Adrenal gland (tissue), 5 donors: ENCODE measurements around the gene KCNH8.

Experiments used
- POLR2A ChIP-seq, 2 donors: fragments of 450-650 bp; IDR thresholded peaks; one replicate each; pipeline ENCODE4 v1.6.1; 2017; ENCODE audit warnings: antibody characterized with exemption in 2 of 2, mild to moderate bottlenecking in 2 of 2, moderate library complexity in 1 of 2
- TF ChIP-seq, protein P1 (sequence below), 6 experiments: fragments of 450-650 bp in 4 of 6; fragments of 200-600 bp in 2 of 6; sonication (generic) in 1 of 6; IDR thresholded peaks; 1 replicate in 5 of 6; 2 replicates in 1 of 6; pipeline versions ENCODE4 v1.5.1 to v1.8.0; 2016 to 2021; ENCODE audit warnings: antibody characterized with exemption in 6 of 6, mild to moderate bottlenecking in 2 of 6, moderate library complexity in 1 of 6
- donor health status: DM: no; HTN: no; CAD: no.

- TF ChIP-seq, protein P1, sequence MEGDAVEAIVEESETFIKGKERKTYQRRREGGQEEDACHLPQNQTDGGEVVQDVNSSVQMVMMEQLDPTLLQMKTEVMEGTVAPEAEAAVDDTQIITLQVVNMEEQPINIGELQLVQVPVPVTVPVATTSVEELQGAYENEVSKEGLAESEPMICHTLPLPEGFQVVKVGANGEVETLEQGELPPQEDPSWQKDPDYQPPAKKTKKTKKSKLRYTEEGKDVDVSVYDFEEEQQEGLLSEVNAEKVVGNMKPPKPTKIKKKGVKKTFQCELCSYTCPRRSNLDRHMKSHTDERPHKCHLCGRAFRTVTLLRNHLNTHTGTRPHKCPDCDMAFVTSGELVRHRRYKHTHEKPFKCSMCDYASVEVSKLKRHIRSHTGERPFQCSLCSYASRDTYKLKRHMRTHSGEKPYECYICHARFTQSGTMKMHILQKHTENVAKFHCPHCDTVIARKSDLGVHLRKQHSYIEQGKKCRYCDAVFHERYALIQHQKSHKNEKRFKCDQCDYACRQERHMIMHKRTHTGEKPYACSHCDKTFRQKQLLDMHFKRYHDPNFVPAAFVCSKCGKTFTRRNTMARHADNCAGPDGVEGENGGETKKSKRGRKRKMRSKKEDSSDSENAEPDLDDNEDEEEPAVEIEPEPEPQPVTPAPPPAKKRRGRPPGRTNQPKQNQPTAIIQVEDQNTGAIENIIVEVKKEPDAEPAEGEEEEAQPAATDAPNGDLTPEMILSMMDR (IDR thresholded peaks at IDR 0.05) = no peak
- no peak for TF ChIP-seq POLR2A (IDR thresholded peaks at IDR 0.05)
These were observed 136.7 kb downstream of the KCNH8 start for GRCh38 chr3:19284974-19285373.
